ENCODE data around the gene PANK3. TPM values are rescaled to one million over a fixed set of nuclear protein-coding genes. Genes with fewer than 3 reads are reported as not detected.

The PANK3 gene
- total RNA-seq, 2 experiments from 2014 or later: 58.7 to 60.6 TPM

- peaks cover 26% of the 10 kb centered on the region for H3K4me1 Mint-ChIP-seq (ENCODE audit: low read depth)
- no peak for TF ChIP-seq CTCF (IDR thresholded peaks at IDR 0.05)
- ATAC-seq (no peak), DNase-seq (no peak)
- no peak overlapping the region for H3K4me3 Mint-ChIP-seq
- no peak overlapping the region for H3K27ac Mint-ChIP-seq
- ChIA-PET POLR2A (interaction anchor here (0.9 kb wide), 1 partner anchor 9 kb away, joined by 3 read pairs; the partner anchor contains the start of gene PANK3), CTCF (no interaction called here)
- no peaks in the 10 kb centered on the region for H3K27me3 Mint-ChIP-seq
- H3K9me3 Mint-ChIP-seq: no peaks in the 10 kb centered on the region
- H3K36me3 Mint-ChIP-seq (ENCODE audit: low read depth): peaks cover 53% of the 10 kb centered on the region
- intact Hi-C loops (cut with micrococcal nuclease): no loop called here
Observed at GRCh38 chr5:168570490-168571328, 8.5 kb downstream of the PANK3 start.

- ATAC-seq: no peak
- intact Hi-C loops (cut with micrococcal nuclease): no loop called here
- CTCF ChIA-PET: no interaction called here
Observed at GRCh38 chr5:168568738-168569137, 10.4 kb downstream of the PANK3 start.

GRCh38 chr5:168563959-168564358 is 15.2 kb downstream of the PANK3 start:
- CTCF ChIA-PET: no interaction called here
- no peaks in the 10 kb centered on the region for H3K27me3 Mint-ChIP-seq
- H3K4me1 Mint-ChIP-seq (ENCODE audit: low read depth): peaks cover 5% of the 10 kb centered on the region
- peaks cover 45% of the 10 kb centered on the region for H3K36me3 Mint-ChIP-seq (ENCODE audit: low read depth)
- intact Hi-C loops (cut with micrococcal nuclease): no loop called here
- no peak for DNase-seq
- no peak overlapping the region for H3K27ac Mint-ChIP-seq
- POLR2A ChIA-PET: no interaction called here
- no peak overlapping the region for H3K4me3 Mint-ChIP-seq
- no peak for ATAC-seq
- TF ChIP-seq CTCF (IDR thresholded peaks at IDR 0.05): no peak
- H3K9me3 Mint-ChIP-seq: no peaks in the 10 kb centered on the region

More at GRCh38 chr5:168568738-168569137, 10.4 kb downstream of the PANK3 start:
- Mint-ChIP-seq H3K27ac (no peak overlapping the region), H3K4me1 (ENCODE audit: low read depth) (peaks cover 20% of the 10 kb centered on the region), H3K4me3 (no peak overlapping the region), H3K36me3 (ENCODE audit: low read depth) (peaks cover 42% of the 10 kb centered on the region), H3K9me3 (no peaks in the 10 kb centered on the region), H3K27me3 (no peaks in the 10 kb centered on the region)
- POLR2A ChIA-PET: no interaction called here
- no peak for DNase-seq
- no peak for TF ChIP-seq CTCF (IDR thresholded peaks at IDR 0.05)

- ChIA-PET CTCF (no interaction called here), POLR2A (no interaction called here)
- Mint-ChIP-seq H3K27ac (peak overlapping the region; percentile 11), H3K9me3 (no peaks in the 10 kb centered on the region), H3K27me3 (no peaks in the 10 kb centered on the region), H3K4me1 (ENCODE audit: low read depth) (peaks cover under 1% of the 10 kb centered on the region), H3K36me3 (ENCODE audit: low read depth) (peaks cover 44% of the 10 kb centered on the region), H3K4me3 (no peak overlapping the region)
- intact Hi-C loops (cut with micrococcal nuclease): no loop called here
- DNase-seq: no peak
- no peak for ATAC-seq
- no peak for TF ChIP-seq CTCF (IDR thresholded peaks at IDR 0.05)
Observed at GRCh38 chr5:168562279-168562678, 16.9 kb downstream of the PANK3 start.

- H3K27me3 Mint-ChIP-seq: no peaks in the 10 kb centered on the region
- intact Hi-C loops (cut with micrococcal nuclease): no loop called here
- TF ChIP-seq CTCF (IDR thresholded peaks at IDR 0.05): no peak
- ATAC-seq (no peak), DNase-seq (no peak)
- no peaks in the 10 kb centered on the region for H3K9me3 Mint-ChIP-seq
- peaks cover 68% of the 10 kb centered on the region for H3K36me3 Mint-ChIP-seq (ENCODE audit: low read depth)
- H3K27ac Mint-ChIP-seq: no peak overlapping the region
- no peaks in the 10 kb centered on the region for H3K4me1 Mint-ChIP-seq (ENCODE audit: low read depth)
- ChIA-PET POLR2A (interaction anchor here (1.1 to 1.4 kb wide), 3 partner anchors 17 to 70 kb away, joined by 3 to 4 read pairs (median 4); no protein-coding TSS in a partner anchor), CTCF (no interaction called here)
- H3K4me3 Mint-ChIP-seq: no peak overlapping the region
Observed at GRCh38 chr5:168557389-168557788, 21.8 kb downstream of the PANK3 start.

All from activated CD8-positive, alpha-beta T cell treated with anti-CD3 and anti-CD28 coated beads for 36 hours (primary cell).